IMR-90 (cell line): ENCODE results near the gene TFRC.

Experiments
- CEBPB ChIP-seq: IDR thresholded peaks from 2 replicates; pipeline ENCODE4 v1.6.1; 2012; ENCODE audit warnings: low read depth, low read length, improper control_type of control experiment
- CTCF ChIP-seq: conservative IDR thresholded peaks from 2 replicates; pipeline ENCODE4 v1.5.1; 2012; ENCODE audit warnings: mild to moderate bottlenecking, low read depth, low read length, improper control_type of control experiment
- ELK1 ChIP-seq: fragments of 150-350 bp; IDR thresholded peaks from 2 replicates; pipeline ENCODE4 v1.6.1; 2016; ENCODE audit warnings: low read depth, mild to moderate bottlenecking, low read length, moderate library complexity, borderline replicate concordance
- MAFK ChIP-seq: IDR thresholded peaks from 2 replicates; pipeline ENCODE4 v1.6.1; 2012; ENCODE audit warnings: low read depth, low read length, improper control_type of control experiment
- MAZ ChIP-seq: IDR thresholded peaks from 2 replicates; pipeline ENCODE4 v1.6.1; 2012; ENCODE audit warnings: low read depth, mild to moderate bottlenecking, low read length, improper control_type of control experiment, moderate library complexity, borderline replicate concordance
- POLR2A ChIP-seq: IDR thresholded peaks from 2 replicates; pipeline ENCODE4 v1.6.1; 2012; ENCODE audit warnings: mild to moderate bottlenecking, low read depth, low read length
- RAD21 ChIP-seq: IDR thresholded peaks from 2 replicates; pipeline ENCODE4 v1.6.1; 2012; ENCODE audit warnings: low read length, improper control_type of control experiment
- RFX5 ChIP-seq: IDR thresholded peaks from 2 replicates; pipeline ENCODE4 v1.8.0; 2012; ENCODE audit warnings: low read depth, mild to moderate bottlenecking, low read length, moderate library complexity
- SMC3 ChIP-seq: fragments of 150-350 bp; IDR thresholded peaks from 2 replicates; pipeline ENCODE4 v1.6.1; 2016; ENCODE audit warnings: low read depth, mild to moderate bottlenecking, antibody characterized with exemption, low read length, moderate library complexity
- TF ChIP-seq, protein P1 (sequence below): fragments of 150-350 bp; IDR thresholded peaks from 2 replicates; pipeline ENCODE4 v1.6.1; 2017; ENCODE audit warnings: mild to moderate bottlenecking, antibody characterized with exemption, low read length, low read depth

DNA sequence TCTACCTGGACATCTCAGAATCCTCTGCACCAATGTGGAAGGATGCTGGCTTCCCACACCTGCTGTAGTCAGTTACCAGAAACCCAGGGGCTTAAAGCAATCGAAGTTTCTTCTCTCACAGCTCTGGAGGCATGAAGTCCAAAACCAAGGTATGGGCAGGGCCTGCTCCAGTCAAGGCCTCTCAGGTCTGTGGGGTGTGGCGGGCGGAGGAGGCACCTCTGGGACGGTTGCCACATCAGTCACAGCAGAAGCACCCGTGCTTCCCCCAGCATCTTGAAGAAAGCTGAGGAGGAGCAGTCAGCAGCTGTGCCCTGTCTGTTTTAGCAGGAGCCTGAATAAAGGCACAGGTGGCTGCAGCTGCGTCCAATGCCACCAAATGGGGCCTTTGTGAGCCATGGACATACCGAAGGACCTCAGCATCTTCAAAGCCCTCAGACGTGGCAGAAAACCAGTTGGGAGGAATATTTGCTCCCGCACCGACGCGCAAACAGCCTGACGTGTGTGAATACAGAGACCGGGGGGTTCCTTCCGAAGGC is 68.9 kb downstream of the TFRC start:
- TF ChIP-seq CTCF (no peak), POLR2A (no peak), MAZ (no peak), RAD21 (no peak), CEBPB (no peak), MAFK (no peak), SMC3 (no peak), ELK1 (no peak), RFX5 (no peak)
- TF ChIP-seq, protein P1, sequence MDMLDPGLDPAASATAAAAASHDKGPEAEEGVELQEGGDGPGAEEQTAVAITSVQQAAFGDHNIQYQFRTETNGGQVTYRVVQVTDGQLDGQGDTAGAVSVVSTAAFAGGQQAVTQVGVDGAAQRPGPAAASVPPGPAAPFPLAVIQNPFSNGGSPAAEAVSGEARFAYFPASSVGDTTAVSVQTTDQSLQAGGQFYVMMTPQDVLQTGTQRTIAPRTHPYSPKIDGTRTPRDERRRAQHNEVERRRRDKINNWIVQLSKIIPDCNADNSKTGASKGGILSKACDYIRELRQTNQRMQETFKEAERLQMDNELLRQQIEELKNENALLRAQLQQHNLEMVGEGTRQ, result no peak
